K562 (cell line): Measurements from ENCODE around the gene UQCC5. TPM values are rescaled to one million over a fixed set of nuclear protein-coding genes. Genes with fewer than 3 reads are reported as not detected.

Experiments
- ATAC-seq: fragments of 200-7000 bp; cut with Tn5 transposase; 3 replicates; pipeline ENCODE4 v1.9.1; 2020; ENCODE audit warnings: moderate library complexity
- BruUV-seq: library from RNA; stranded (reverse); fragments of 400-500 nt; replicated peaks from 2 replicates; lab custom pipeline; 2021; lab: Mats Ljungman, UMichigan
- CTCF ChIA-PET: fragments of 300-600 bp; formaldehyde crosslinking; extraction: SDS; loops from one replicate; lab custom pipeline; 2021; ENCODE audit warnings: low intra/inter-chr PET ratio; lab: Yijun Ruan, JAX
- POLR2A ChIA-PET: fragments of 300-600, 350-650 bp; sonication (Branson Sonifier 250); formaldehyde crosslinking; extraction: SDS; loops from one replicate; lab custom pipeline; 2021; ENCODE audit warnings: antibody characterized with exemption, inconsistent platforms; lab: Yijun Ruan, JAX
- DNase-seq, 4 experiments: peaks; one replicate each; pipeline versions ENCODE4 v3.0.0 to v3.0.0-alpha.2; 2011 to 2018; ENCODE audit warnings: low spot score in 3 of 4, mixed read lengths in 3 of 4; ENCODE audit errors: extremely low read depth in 1 of 4
- FAIRE-seq: peaks from 2 replicates; lab custom pipeline; 2011; peaks lifted over from hg19 to GRCh38; lab: Jason Lieb, UNC
- H2AFZ ChIP-seq: 2 replicates; pipeline ENCODE4 v1.6.0; 2011; ENCODE audit warnings: low read depth, low read length, control low read depth, inconsistent platforms
- H3K27ac ChIP-seq: fragments of 200-600 bp; 3 replicates; pipeline ENCODE4 v1.8.0; 2011; ENCODE audit warnings: low read depth, mild to moderate bottlenecking, control low read depth, inconsistent platforms, low read length, moderate library complexity, mixed read lengths; ENCODE audit errors: extremely low read depth
- H3K27me3 ChIP-seq, 2 experiments: fragments of 300-600 bp in 1 of 2; 2 replicates in 1 of 2; 3 replicates in 1 of 2; pipeline versions ENCODE4 v1.6.0 to v1.8.0; 2011; ENCODE audit warnings: inconsistent platforms in 2 of 2, low read length in 2 of 2, mild to moderate bottlenecking in 1 of 2, mixed read lengths in 1 of 2, moderate library complexity in 1 of 2; ENCODE audit not compliant: control insufficient read depth in 2 of 2, insufficient read depth in 2 of 2
- H3K36me3 ChIP-seq: fragments of 300-600 bp; 3 replicates; pipeline ENCODE4 v1.8.0; 2011; ENCODE audit warnings: mild to moderate bottlenecking, low read length, inconsistent platforms; ENCODE audit not compliant: control insufficient read depth, insufficient read depth
- H3K4me1 ChIP-seq, 2 experiments: fragments of 200-600 bp in 1 of 2; replicated peaks in 1 of 2; 2 replicates in 1 of 2; 3 replicates in 1 of 2; pipeline versions ENCODE4 v1.5.1 to v1.8.0; 2011; ENCODE audit warnings: inconsistent platforms in 2 of 2, low read length in 2 of 2, mild to moderate bottlenecking in 1 of 2, mixed read lengths in 1 of 2, moderate library complexity in 1 of 2; ENCODE audit not compliant: control insufficient read depth in 2 of 2, insufficient read depth in 2 of 2
- H3K4me2 ChIP-seq: 2 replicates; pipeline ENCODE4 v1.6.1; 2011; ENCODE audit warnings: low read length, control low read depth, inconsistent platforms, mixed read lengths; ENCODE audit not compliant: insufficient read depth
- H3K4me3 ChIP-seq: fragments of 200-600 bp; sonication (generic), shearing (Covaris generic); 2 replicates; pipeline ENCODE4 v1.5.1; 2016; ENCODE audit warnings: control low read depth, inconsistent platforms
- H3K79me2 ChIP-seq: fragments of 200-600 bp; 3 replicates; pipeline ENCODE4 v1.8.0; 2011; ENCODE audit warnings: low read length, inconsistent platforms; ENCODE audit not compliant: control insufficient read depth, insufficient read depth
- H3K9ac ChIP-seq, 2 experiments: 2 replicates each; pipeline versions ENCODE4 v1.6.0 to v1.6.1; 2011; ENCODE audit warnings: low read depth in 2 of 2, low read length in 2 of 2, control low read depth in 1 of 2, inconsistent platforms in 1 of 2, mild to moderate bottlenecking in 1 of 2, mixed read lengths in 1 of 2; ENCODE audit not compliant: insufficient read depth in 1 of 2
- H3K9me1 ChIP-seq: one replicate; pipeline ENCODE4 v1.6.0; 2011; ENCODE audit warnings: inconsistent platforms, mild to moderate bottlenecking, low read length, moderate library complexity; ENCODE audit not compliant: control insufficient read depth, insufficient read depth
- H3K9me3 ChIP-seq: replicated peaks from 2 replicates; pipeline ENCODE4 v1.5.1; 2011; ENCODE audit warnings: low read depth, low read length, inconsistent platforms; ENCODE audit not compliant: control insufficient read depth, insufficient read depth
- H4K20me1 ChIP-seq: replicated peaks from 2 replicates; pipeline ENCODE4 v1.6.1; 2011; ENCODE audit warnings: low read length, inconsistent platforms, mixed read lengths; ENCODE audit not compliant: control insufficient read depth, insufficient read depth
- CCNT2 ChIP-seq: IDR thresholded peaks from 2 replicates; pipeline ENCODE4 v1.6.1; 2011; ENCODE audit warnings: borderline replicate concordance, low read depth, mild to moderate bottlenecking, moderate library complexity, mixed read lengths, low read length; ENCODE audit not compliant: insufficient read length; ENCODE audit errors: extremely low read depth
- CHD4 ChIP-seq: fragments of 200-600 bp; sonication (generic); IDR thresholded peaks from 3 replicates; pipeline ENCODE4 v1.6.1; 2012; ENCODE audit warnings: low read depth, mild to moderate bottlenecking, mixed read lengths, low read length, inconsistent platforms; ENCODE audit not compliant: insufficient read depth, insufficient replicate concordance, poor library complexity, severe bottlenecking
- FOSL1 ChIP-seq: fragments of 200-800 bp; sonication (Bioruptor generic); conservative IDR thresholded peaks from 2 replicates; pipeline ENCODE4 v1.6.1; 2016; ENCODE audit warnings: missing genetic modification characterization, missing compliant biosample characterization
- HDAC1 ChIP-seq, 2 experiments: fragments of 450-650 bp; IDR thresholded peaks; 2 replicates each; pipeline ENCODE4 v1.6.1; 2016 to 2017; ENCODE audit warnings: inconsistent platforms in 1 of 2, mild to moderate bottlenecking in 1 of 2, moderate library complexity in 1 of 2
- MTF1 ChIP-seq: fragments of 250-450 bp; sonication (Bioruptor Pico); IDR thresholded peaks from 2 replicates; pipeline ENCODE4 v1.9.0; 2021; ENCODE audit warnings: moderate library complexity, mild to moderate bottlenecking, inconsistent platforms, borderline replicate concordance
- NFYB ChIP-seq: IDR thresholded peaks from 2 replicates; pipeline ENCODE4 v1.6.1; 2011; ENCODE audit warnings: mild to moderate bottlenecking, moderate library complexity; ENCODE audit not compliant: insufficient read length; ENCODE audit errors: extremely low read depth
- PHF8 ChIP-seq: fragments of 200-600 bp; sonication (generic); IDR thresholded peaks from 2 replicates; pipeline ENCODE4 v1.6.1; 2012; ENCODE audit warnings: mixed run types, mild to moderate bottlenecking, inconsistent platforms, low read length, moderate library complexity, borderline replicate concordance
- POLR2B ChIP-seq: fragments of 450-650 bp; IDR thresholded peaks from 2 replicates; pipeline ENCODE4 v1.6.1; 2018; ENCODE audit warnings: low read depth; ENCODE audit not compliant: partially characterized antibody
- POU5F1 ChIP-seq: fragments of 150-350 bp; IDR thresholded peaks from 2 replicates; pipeline ENCODE4 v1.6.1; 2014; ENCODE audit warnings: borderline replicate concordance, low read length, low read depth, mild to moderate bottlenecking; ENCODE audit not compliant: partially characterized antibody
- PRMT5 ChIP-seq: sonication (generic); formaldehyde crosslinking; IDR thresholded peaks from 2 replicates; pipeline ENCODE4 v1.5.0; 2020; ENCODE audit warnings: missing genetic modification reagents
- RHOXF2B ChIP-seq: fragments of 250-450 bp; sonication (Bioruptor Pico); conservative IDR thresholded peaks from 2 replicates; pipeline ENCODE4 v1.5.1; 2021
- SMAD1 ChIP-seq: fragments of 150-350 bp; IDR thresholded peaks from 2 replicates; pipeline ENCODE4 v1.6.1; 2014; ENCODE audit warnings: low read length, low read depth; ENCODE audit not compliant: partially characterized antibody
- SPI1 ChIP-seq: IDR thresholded peaks from 2 replicates; pipeline ENCODE4 v1.6.1; 2011; ENCODE audit warnings: low read depth, low read length, control low read depth, borderline replicate concordance
- TARDBP ChIP-seq: fragments of 450-650 bp; IDR thresholded peaks from 2 replicates; pipeline ENCODE4 v1.6.1; 2016
- TFAM ChIP-seq: fragments of 250-450 bp; sonication (Bioruptor Pico); conservative IDR thresholded peaks from 2 replicates; pipeline ENCODE4 v1.5.0; 2021; ENCODE audit warnings: mild to moderate bottlenecking, moderate library complexity
- THRAP3 ChIP-seq: fragments of 450-650 bp; IDR thresholded peaks from 2 replicates; pipeline ENCODE4 v1.6.1; 2016; ENCODE audit warnings: mild to moderate bottlenecking, inconsistent platforms, borderline replicate concordance
- whole genome bisulfite sequencing: fragments of 100-300 bp; shearing (Covaris generic); methylation state at CpG from one replicate; pipeline ENCODE4 v1.1.6; 2016; ENCODE audit warnings: low coverage, mixed read lengths; ENCODE audit not compliant: insufficient coverage; ENCODE audit errors: missing lambda C conversion rate; 5-methylcytosine and 5-hydroxymethylcytosine counted together
- in situ Hi-C: fragments of 300-500 bp; cut with MboI; formaldehyde crosslinking; loops from 4 replicates; pipeline ENCODE4 v1.15.0; 2018; ENCODE audit warnings: inconsistent platforms, mixed read lengths
- intact Hi-C: fragments of 100-400 bp; cut with micrococcal nuclease; formaldehyde crosslinking; loops from 2 replicates; pipeline ENCODE4 v1.14.2; 2022
- polyA plus RNA-seq, 8 experiments: library from polyadenylated mRNA; depleted of rRNA in 4 of 8; stranded (reverse) in 5 of 8; unstranded in 3 of 8; fragments of >200 nt; fragmentation: Nextera tagmentation in 2 of 8; fragmentation: Illumina TruSeq in 1 of 8; extraction: Ambion mirVana in 2 of 8; extraction: Trizol in 1 of 8; gene quantifications; 2 replicates each; pipeline versions ENCODE4 v1.2.1 to v1.2.3, GENCODE V29; 2011 to 2014; ENCODE audit warnings: inconsistent platforms in 1 of 8, missing spikeins in 1 of 8
- total RNA-seq, 7 experiments: library from RNA; depleted of rRNA in 6 of 7; stranded (reverse); fragments of >200 nt in 6 of 7; fragmentation: Illumina TruSeq in 2 of 7; extraction: Trizol in 2 of 7; gene quantifications; 2 replicates each; pipeline versions ENCODE4 v1.2.1 to v1.2.3, GENCODE V29; 2011 to 2021; ENCODE audit warnings: low replicate concordance in 1 of 7
- TF ChIP-seq, protein P1 (sequence below): sonication (generic); formaldehyde crosslinking; IDR thresholded peaks from 2 replicates; pipeline ENCODE4 v1.8.1; 2022; ENCODE audit warnings: missing genetic modification reagents
- TF ChIP-seq, protein P2 (sequence below): sonication (generic); formaldehyde crosslinking; IDR thresholded peaks from 2 replicates; pipeline ENCODE4 v1.8.0; 2023; ENCODE audit warnings: mild to moderate bottlenecking, missing genetic modification reagents

The UQCC5 gene
- total and polyA plus RNA-seq, 9 of the 15 experiments (the other 6 are each of a cell fraction or from before 2014, with no cell fraction given): 10.2 to 55.4 (median 33.8) TPM

GRCh38 chr3:52514576-52514975 lies 21.8 kb upstream of the UQCC5 start:
- H3K9me3 ChIP-seq: no peaks in the 10 kb centered on the region
- H3K4me1 ChIP-seq: peaks cover 12 to 57% of the 10 kb centered on the region in 2 experiments; a peak in 4 of 5 replicates
- no peak overlapping the region for H3K4me3 ChIP-seq
- no peaks in the 10 kb centered on the region for H3K36me3 ChIP-seq
- H3K4me2 ChIP-seq: no peak overlapping the region
- no peak overlapping the region for H3K27ac ChIP-seq
- WGBS: 32% methylated on average over 5 of the region's 11 CpGs
- CTCF ChIA-PET: no interaction called here
- H3K79me2 ChIP-seq: no peaks in the 10 kb centered on the region
- POLR2A ChIA-PET: interaction anchor here (0.6 kb wide), 1 partner anchor 45 kb away, joined by 3 read pairs; no protein-coding TSS in a partner anchor
- H4K20me1 ChIP-seq: no peaks in the 10 kb centered on the region
- no TSS peak for BruUV-seq
- TF ChIP-seq HDAC1 (IDR thresholded peaks at IDR 0.05): no peak
- TF ChIP-seq, protein P1, sequence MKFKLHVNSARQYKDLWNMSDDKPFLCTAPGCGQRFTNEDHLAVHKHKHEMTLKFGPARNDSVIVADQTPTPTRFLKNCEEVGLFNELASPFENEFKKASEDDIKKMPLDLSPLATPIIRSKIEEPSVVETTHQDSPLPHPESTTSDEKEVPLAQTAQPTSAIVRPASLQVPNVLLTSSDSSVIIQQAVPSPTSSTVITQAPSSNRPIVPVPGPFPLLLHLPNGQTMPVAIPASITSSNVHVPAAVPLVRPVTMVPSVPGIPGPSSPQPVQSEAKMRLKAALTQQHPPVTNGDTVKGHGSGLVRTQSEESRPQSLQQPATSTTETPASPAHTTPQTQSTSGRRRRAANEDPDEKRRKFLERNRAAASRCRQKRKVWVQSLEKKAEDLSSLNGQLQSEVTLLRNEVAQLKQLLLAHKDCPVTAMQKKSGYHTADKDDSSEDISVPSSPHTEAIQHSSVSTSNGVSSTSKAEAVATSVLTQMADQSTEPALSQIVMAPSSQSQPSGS (CRISPR knock-in tag): no peak
- TF ChIP-seq MTF1: no peak
- no peak for TF ChIP-seq POU5F1
- no peak for TF ChIP-seq POLR2B
- no peak for TF ChIP-seq THRAP3
- no peak for TF ChIP-seq TARDBP
- no peak for TF ChIP-seq TFAM (CRISPR knock-in tag)
- TF ChIP-seq CHD4: no peak
- TF ChIP-seq PHF8: no peak
- TF ChIP-seq NFYB: no peak
- TF ChIP-seq, protein P2, sequence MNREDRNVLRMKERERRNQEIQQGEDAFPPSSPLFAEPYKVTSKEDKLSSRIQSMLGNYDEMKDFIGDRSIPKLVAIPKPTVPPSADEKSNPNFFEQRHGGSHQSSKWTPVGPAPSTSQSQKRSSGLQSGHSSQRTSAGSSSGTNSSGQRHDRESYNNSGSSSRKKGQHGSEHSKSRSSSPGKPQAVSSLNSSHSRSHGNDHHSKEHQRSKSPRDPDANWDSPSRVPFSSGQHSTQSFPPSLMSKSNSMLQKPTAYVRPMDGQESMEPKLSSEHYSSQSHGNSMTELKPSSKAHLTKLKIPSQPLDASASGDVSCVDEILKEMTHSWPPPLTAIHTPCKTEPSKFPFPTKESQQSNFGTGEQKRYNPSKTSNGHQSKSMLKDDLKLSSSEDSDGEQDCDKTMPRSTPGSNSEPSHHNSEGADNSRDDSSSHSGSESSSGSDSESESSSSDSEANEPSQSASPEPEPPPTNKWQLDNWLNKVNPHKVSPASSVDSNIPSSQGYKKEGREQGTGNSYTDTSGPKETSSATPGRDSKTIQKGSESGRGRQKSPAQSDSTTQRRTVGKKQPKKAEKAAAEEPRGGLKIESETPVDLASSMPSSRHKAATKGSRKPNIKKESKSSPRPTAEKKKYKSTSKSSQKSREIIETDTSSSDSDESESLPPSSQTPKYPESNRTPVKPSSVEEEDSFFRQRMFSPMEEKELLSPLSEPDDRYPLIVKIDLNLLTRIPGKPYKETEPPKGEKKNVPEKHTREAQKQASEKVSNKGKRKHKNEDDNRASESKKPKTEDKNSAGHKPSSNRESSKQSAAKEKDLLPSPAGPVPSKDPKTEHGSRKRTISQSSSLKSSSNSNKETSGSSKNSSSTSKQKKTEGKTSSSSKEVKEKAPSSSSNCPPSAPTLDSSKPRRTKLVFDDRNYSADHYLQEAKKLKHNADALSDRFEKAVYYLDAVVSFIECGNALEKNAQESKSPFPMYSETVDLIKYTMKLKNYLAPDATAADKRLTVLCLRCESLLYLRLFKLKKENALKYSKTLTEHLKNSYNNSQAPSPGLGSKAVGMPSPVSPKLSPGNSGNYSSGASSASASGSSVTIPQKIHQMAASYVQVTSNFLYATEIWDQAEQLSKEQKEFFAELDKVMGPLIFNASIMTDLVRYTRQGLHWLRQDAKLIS: no peak
- no peak for TF ChIP-seq RHOXF2B (CRISPR knock-in tag)
- no peak for TF ChIP-seq PRMT5 (CRISPR knock-in tag)
- TF ChIP-seq SPI1: no peak
- no peak for TF ChIP-seq FOSL1 (tag)
- no peak for TF ChIP-seq CCNT2
- no peak for TF ChIP-seq SMAD1
- intact Hi-C loops: no loop called here
- in situ Hi-C loops: no loop called here
- no peak for ATAC-seq
- FAIRE-seq: no peak
- peaks cover 0 to 36% of the 10 kb centered on the region in 2 experiments; a peak in 2 of 5 replicates for H3K27me3 ChIP-seq
- H2AFZ ChIP-seq: no peak overlapping the region
- H3K9me1 ChIP-seq: no peaks in the 10 kb centered on the region
- no peak for DNase-seq
- peak overlapping the region in 1 of 2 experiments; percentile 26; a peak in 1 of 4 replicates for H3K9ac ChIP-seq
